ENCODE data around the gene EPS15. TPM values are rescaled to one million over a fixed set of nuclear protein-coding genes. Genes with fewer than 3 reads are reported as not detected.

The EPS15 gene
- total and polyA plus RNA-seq, 2 donors = 28.9 to 35.3 TPM

- WGBS = 99% methylated on average over 5 of the region's 5 CpGs
Observed at GRCh38 chr1:51435878-51436277, 83.2 kb downstream of the EPS15 start.

GRCh38 chr1:51433972-51434510 lies 85.0 kb downstream of the EPS15 start:
- Histone ChIP-seq H3K27ac (ENCODE audit: low read depth in 1 of 2, low read length in 1 of 2) (no peak overlapping the region), H3K36me3 (ENCODE audit: control insufficient read depth in 2 of 2, insufficient read depth in 2 of 2, low read length in 1 of 2) (peaks cover 0 to 11% of the 10 kb centered on the region in 2 donors), H3K27me3 (ENCODE audit: control insufficient read depth in 2 of 2, insufficient read depth in 1 of 2, low read length in 1 of 2) (no peaks in the 10 kb centered on the region), H3K9me3 (ENCODE audit: control insufficient read depth in 2 of 2, insufficient read depth in 1 of 2, low read length in 1 of 2) (no peaks in the 10 kb centered on the region), H3K4me3 (ENCODE audit: low read length in 2 of 2) (no peak overlapping the region), H3K4me1 (ENCODE audit: control insufficient read depth in 2 of 2, insufficient read depth in 2 of 2, low read length in 2 of 2) (peaks cover 0 to 10% of the 10 kb centered on the region in 2 donors)
- no peak for DNase-seq (ENCODE audit: low read depth in 6 of 9, low spot score in 9 of 9)
- 39% methylated on average over 2 of the region's 2 CpGs for WGBS

More at GRCh38 chr1:51435878-51436277, 83.2 kb downstream of the EPS15 start:
- no peaks in the 10 kb centered on the region for H3K4me1 ChIP-seq (ENCODE audit: control insufficient read depth in 2 of 2, insufficient read depth in 2 of 2, low read length in 2 of 2)
- H3K4me3 ChIP-seq (ENCODE audit: low read length in 2 of 2) = no peak overlapping the region
- no peak for DNase-seq (ENCODE audit: low read depth in 6 of 9, low spot score in 9 of 9)
- no peak overlapping the region for H3K27ac ChIP-seq (ENCODE audit: low read depth in 1 of 2, low read length in 1 of 2)
- H3K9me3 ChIP-seq (ENCODE audit: control insufficient read depth in 2 of 2, insufficient read depth in 1 of 2, low read length in 1 of 2) = no peaks in the 10 kb centered on the region
- H3K36me3 ChIP-seq (ENCODE audit: control insufficient read depth in 2 of 2, insufficient read depth in 2 of 2, low read length in 1 of 2) = peaks cover 0 to 18% of the 10 kb centered on the region in 2 donors
- no peaks in the 10 kb centered on the region for H3K27me3 ChIP-seq (ENCODE audit: control insufficient read depth in 2 of 2, insufficient read depth in 1 of 2, low read length in 1 of 2)

- WGBS = 81% methylated on average over 4 of the region's 4 CpGs
- Histone ChIP-seq H3K36me3 (ENCODE audit: control insufficient read depth in 2 of 2, insufficient read depth in 2 of 2, low read length in 1 of 2) (peaks cover 3 to 8% of the 10 kb centered on the region in 2 donors), H3K27ac (ENCODE audit: low read depth in 1 of 2, low read length in 1 of 2) (no peak overlapping the region), H3K4me1 (ENCODE audit: control insufficient read depth in 2 of 2, insufficient read depth in 2 of 2, low read length in 2 of 2) (peaks cover 0 to 10% of the 10 kb centered on the region in 2 donors), H3K9me3 (ENCODE audit: control insufficient read depth in 2 of 2, insufficient read depth in 1 of 2, low read length in 1 of 2) (no peaks in the 10 kb centered on the region), H3K27me3 (ENCODE audit: control insufficient read depth in 2 of 2, insufficient read depth in 1 of 2, low read length in 1 of 2) (no peaks in the 10 kb centered on the region), H3K4me3 (ENCODE audit: low read length in 2 of 2) (no peak overlapping the region)
- peak in 1 of 9 donors; percentile 7 for DNase-seq (ENCODE audit: low read depth in 6 of 9, low spot score in 9 of 9)
Observed at GRCh38 chr1:51433269-51433971, 85.6 kb downstream of the EPS15 start.

GRCh38 chr1:51432146-51432545 lies 86.9 kb downstream of the EPS15 start:
- Histone ChIP-seq H3K27me3 (ENCODE audit: control insufficient read depth in 2 of 2, insufficient read depth in 1 of 2, low read length in 1 of 2) (no peaks in the 10 kb centered on the region), H3K9me3 (ENCODE audit: control insufficient read depth in 2 of 2, insufficient read depth in 1 of 2, low read length in 1 of 2) (no peaks in the 10 kb centered on the region), H3K27ac (ENCODE audit: low read depth in 1 of 2, low read length in 1 of 2) (no peak overlapping the region), H3K4me3 (ENCODE audit: low read length in 2 of 2) (no peak overlapping the region), H3K36me3 (ENCODE audit: control insufficient read depth in 2 of 2, insufficient read depth in 2 of 2, low read length in 1 of 2) (peaks cover 3 to 11% of the 10 kb centered on the region in 2 donors), H3K4me1 (ENCODE audit: control insufficient read depth in 2 of 2, insufficient read depth in 2 of 2, low read length in 2 of 2) (peaks cover 0 to 10% of the 10 kb centered on the region in 2 donors)
- no peak for DNase-seq (ENCODE audit: low read depth in 6 of 9, low spot score in 9 of 9)

- 98% methylated on average over 1 of the region's 1 CpG for WGBS
- no peaks in the 10 kb centered on the region for H3K27me3 ChIP-seq (ENCODE audit: control insufficient read depth in 2 of 2, insufficient read depth in 1 of 2, low read length in 1 of 2)
- peaks cover 0 to 10% of the 10 kb centered on the region in 2 donors for H3K4me1 ChIP-seq (ENCODE audit: control insufficient read depth in 2 of 2, insufficient read depth in 2 of 2, low read length in 2 of 2)
- H3K36me3 ChIP-seq (ENCODE audit: control insufficient read depth in 2 of 2, insufficient read depth in 2 of 2, low read length in 1 of 2) = peaks cover 3% of the 10 kb centered on the region in 2 donors
- no peak overlapping the region for H3K4me3 ChIP-seq (ENCODE audit: low read length in 2 of 2)
- no peak for DNase-seq (ENCODE audit: low read depth in 6 of 9, low spot score in 9 of 9)
- H3K9me3 ChIP-seq (ENCODE audit: control insufficient read depth in 2 of 2, insufficient read depth in 1 of 2, low read length in 1 of 2) = no peaks in the 10 kb centered on the region
- H3K27ac ChIP-seq (ENCODE audit: low read depth in 1 of 2, low read length in 1 of 2) = no peak overlapping the region
Observed at GRCh38 chr1:51427438-51427837, 91.6 kb downstream of the EPS15 start.

GRCh38 chr1:51425955-51426354 lies 93.1 kb downstream of the EPS15 start:
- Histone ChIP-seq H3K9me3 (ENCODE audit: control insufficient read depth in 2 of 2, insufficient read depth in 1 of 2, low read length in 1 of 2) (no peaks in the 10 kb centered on the region), H3K27me3 (ENCODE audit: control insufficient read depth in 2 of 2, insufficient read depth in 1 of 2, low read length in 1 of 2) (no peaks in the 10 kb centered on the region), H3K27ac (ENCODE audit: low read depth in 1 of 2, low read length in 1 of 2) (no peak overlapping the region), H3K4me1 (ENCODE audit: control insufficient read depth in 2 of 2, insufficient read depth in 2 of 2, low read length in 2 of 2) (peaks cover 0 to 10% of the 10 kb centered on the region in 2 donors), H3K4me3 (ENCODE audit: low read length in 2 of 2) (no peak overlapping the region), H3K36me3 (ENCODE audit: control insufficient read depth in 2 of 2, insufficient read depth in 2 of 2, low read length in 1 of 2) (peaks cover 3% of the 10 kb centered on the region in 2 donors)
- DNase-seq (ENCODE audit: low read depth in 6 of 9, low spot score in 9 of 9) = no peak
- 97% methylated on average over 3 of the region's 3 CpGs for WGBS

GRCh38 chr1:51425273-51425672 lies 93.8 kb downstream of the EPS15 start:
- Histone ChIP-seq H3K27me3 (ENCODE audit: control insufficient read depth in 2 of 2, insufficient read depth in 1 of 2, low read length in 1 of 2) (no peaks in the 10 kb centered on the region), H3K36me3 (ENCODE audit: control insufficient read depth in 2 of 2, insufficient read depth in 2 of 2, low read length in 1 of 2) (peaks cover 3 to 6% of the 10 kb centered on the region in 2 donors), H3K4me3 (ENCODE audit: low read length in 2 of 2) (no peak overlapping the region), H3K4me1 (ENCODE audit: control insufficient read depth in 2 of 2, insufficient read depth in 2 of 2, low read length in 2 of 2) (peaks cover 0 to 5% of the 10 kb centered on the region in 2 donors), H3K9me3 (ENCODE audit: control insufficient read depth in 2 of 2, insufficient read depth in 1 of 2, low read length in 1 of 2) (no peaks in the 10 kb centered on the region), H3K27ac (ENCODE audit: low read depth in 1 of 2, low read length in 1 of 2) (no peak overlapping the region)
- no peak for DNase-seq (ENCODE audit: low read depth in 6 of 9, low spot score in 9 of 9)
- 99% methylated on average over 1 of the region's 1 CpG for whole genome bisulfite sequencing

GRCh38 chr1:51423073-51423821 lies 95.8 kb downstream of the EPS15 start:
- DNase-seq (ENCODE audit: low read depth in 6 of 9, low spot score in 9 of 9) = no peak
- Histone ChIP-seq H3K36me3 (ENCODE audit: control insufficient read depth in 2 of 2, insufficient read depth in 2 of 2, low read length in 1 of 2) (peaks cover 3 to 6% of the 10 kb centered on the region in 2 donors), H3K27me3 (ENCODE audit: control insufficient read depth in 2 of 2, insufficient read depth in 1 of 2, low read length in 1 of 2) (no peaks in the 10 kb centered on the region), H3K4me1 (ENCODE audit: control insufficient read depth in 2 of 2, insufficient read depth in 2 of 2, low read length in 2 of 2) (no peaks in the 10 kb centered on the region), H3K4me3 (ENCODE audit: low read length in 2 of 2) (no peak overlapping the region), H3K27ac (ENCODE audit: low read depth in 1 of 2, low read length in 1 of 2) (no peak overlapping the region), H3K9me3 (ENCODE audit: control insufficient read depth in 2 of 2, insufficient read depth in 1 of 2, low read length in 1 of 2) (no peaks in the 10 kb centered on the region)
- WGBS = 93% methylated on average over 7 of the region's 7 CpGs

Data from thymus (tissue), 11 donors.